ENCODE data around the gene AMER3. TPM values are rescaled to one million over a fixed set of nuclear protein-coding genes. Genes with fewer than 3 reads are reported as not detected.

Gene AMER3
- total RNA-seq, 1 experiment from 2014 or later, result not detected

DNA sequence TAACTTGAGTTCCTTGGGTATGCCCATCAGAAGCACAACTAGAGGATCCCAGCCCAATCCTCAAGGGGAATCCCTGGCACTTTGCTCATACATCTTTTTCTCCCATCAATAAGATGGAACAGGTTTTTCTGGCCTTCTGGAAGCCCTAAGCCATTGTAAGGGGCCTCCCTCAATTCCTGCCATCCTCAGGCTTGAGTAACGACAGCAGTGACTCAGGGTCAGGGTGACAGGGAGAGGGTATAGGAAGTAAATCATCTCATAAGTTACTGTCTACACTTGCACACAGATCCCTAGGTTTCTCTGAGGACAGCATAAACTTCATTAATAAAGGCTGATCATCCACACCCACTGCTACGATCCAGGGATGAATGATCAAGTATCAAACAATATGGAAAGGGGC is 35.0 kb downstream of the AMER3 start:
- Histone ChIP-seq H3K27me3 (replicated peaks; ENCODE audit: insufficient read depth, low read depth, low read length, poor library complexity) (peaks cover 17% of the 10 kb centered on the region), H3K9me3 (ENCODE audit: low read depth, low read length, poor library complexity, severe bottlenecking) (no peaks in the 10 kb centered on the region), H3K4me1 (ENCODE audit: insufficient read depth, low read length, poor library complexity, severe bottlenecking) (no peaks in the 10 kb centered on the region), H3K36me3 (ENCODE audit: insufficient read depth, low read length, poor library complexity, severe bottlenecking) (no peaks in the 10 kb centered on the region), H3K4me3 (ENCODE audit: low read depth, low read length, poor library complexity, severe bottlenecking) (no peak overlapping the region), H3K27ac (ENCODE audit: low read depth, low read length, poor library complexity, severe bottlenecking) (no peak overlapping the region)
- intact Hi-C loops (cut with micrococcal nuclease; ENCODE audit: unreplicated experiment), result no loop called here
- no TSS peak for BruUV-seq (replicated peaks)
- DNase-seq (ENCODE audit: low spot score), result no peak
- CTCF ChIA-PET, result no interaction called here
- POLR2A ChIA-PET (ENCODE audit: low non-redundant PET), result no interaction called here
- TF ChIP-seq EZH2 (IDR thresholded peaks at IDR 0.05; ENCODE audit: borderline replicate concordance, low read depth, low read length, poor library complexity, severe bottlenecking), result no peak
- TF ChIP-seq, protein P1, sequence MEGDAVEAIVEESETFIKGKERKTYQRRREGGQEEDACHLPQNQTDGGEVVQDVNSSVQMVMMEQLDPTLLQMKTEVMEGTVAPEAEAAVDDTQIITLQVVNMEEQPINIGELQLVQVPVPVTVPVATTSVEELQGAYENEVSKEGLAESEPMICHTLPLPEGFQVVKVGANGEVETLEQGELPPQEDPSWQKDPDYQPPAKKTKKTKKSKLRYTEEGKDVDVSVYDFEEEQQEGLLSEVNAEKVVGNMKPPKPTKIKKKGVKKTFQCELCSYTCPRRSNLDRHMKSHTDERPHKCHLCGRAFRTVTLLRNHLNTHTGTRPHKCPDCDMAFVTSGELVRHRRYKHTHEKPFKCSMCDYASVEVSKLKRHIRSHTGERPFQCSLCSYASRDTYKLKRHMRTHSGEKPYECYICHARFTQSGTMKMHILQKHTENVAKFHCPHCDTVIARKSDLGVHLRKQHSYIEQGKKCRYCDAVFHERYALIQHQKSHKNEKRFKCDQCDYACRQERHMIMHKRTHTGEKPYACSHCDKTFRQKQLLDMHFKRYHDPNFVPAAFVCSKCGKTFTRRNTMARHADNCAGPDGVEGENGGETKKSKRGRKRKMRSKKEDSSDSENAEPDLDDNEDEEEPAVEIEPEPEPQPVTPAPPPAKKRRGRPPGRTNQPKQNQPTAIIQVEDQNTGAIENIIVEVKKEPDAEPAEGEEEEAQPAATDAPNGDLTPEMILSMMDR (conservative IDR thresholded peaks at IDR 0.05; ENCODE audit: low read depth, low read length), result no peak

DNA sequence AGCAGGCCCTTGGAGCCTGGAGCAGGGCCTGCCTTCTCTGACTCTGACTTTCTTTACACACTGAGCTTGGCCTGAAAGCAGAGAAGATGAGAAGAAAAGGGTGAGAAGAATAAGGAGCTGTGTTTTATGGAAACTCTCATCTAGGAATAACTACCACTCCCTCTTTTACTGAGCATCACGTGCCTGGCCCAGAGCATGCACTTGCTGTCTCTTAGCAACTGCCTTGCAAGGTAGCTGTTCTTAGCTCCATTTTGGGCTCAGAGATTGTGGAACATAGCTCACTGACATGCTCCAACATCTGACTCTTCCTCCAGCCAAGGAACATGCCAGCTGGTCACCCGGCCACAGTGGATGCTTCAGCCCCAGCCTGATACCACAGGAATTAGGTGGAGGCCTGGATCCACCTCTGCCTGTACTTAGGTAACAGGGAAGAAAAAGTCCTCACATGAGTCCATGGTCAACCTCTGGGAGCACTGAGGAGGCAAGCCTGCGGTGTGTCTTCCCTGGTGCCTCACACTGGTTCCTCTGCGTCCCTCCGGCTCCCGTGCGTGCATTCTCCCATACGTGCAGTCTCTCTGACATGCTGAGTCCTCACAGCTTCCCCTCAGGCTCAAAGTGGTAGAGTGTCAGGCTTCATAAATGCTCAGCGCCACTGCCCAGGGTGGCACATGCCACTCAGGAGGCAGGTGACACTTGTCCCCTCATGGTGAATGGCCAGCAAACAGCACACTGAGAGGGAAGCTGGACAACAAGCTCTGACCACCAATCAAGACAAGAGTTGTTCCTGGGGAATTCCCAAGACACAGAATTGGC is 35.7 kb downstream of the AMER3 start:
- H3K27me3 ChIP-seq (replicated peaks; ENCODE audit: insufficient read depth, low read depth, low read length, poor library complexity), result peaks cover 19% of the 10 kb centered on the region
- no TSS peak for BruUV-seq (replicated peaks)
- H3K9me3 ChIP-seq (ENCODE audit: low read depth, low read length, poor library complexity, severe bottlenecking), result no peaks in the 10 kb centered on the region
- POLR2A ChIA-PET (ENCODE audit: low non-redundant PET), result no interaction called here
- DNase-seq (ENCODE audit: low spot score), result no peak
- intact Hi-C loops (cut with micrococcal nuclease; ENCODE audit: unreplicated experiment), result no loop called here
- H3K4me1 ChIP-seq (ENCODE audit: insufficient read depth, low read length, poor library complexity, severe bottlenecking), result no peaks in the 10 kb centered on the region
- no peak for TF ChIP-seq EZH2 (IDR thresholded peaks at IDR 0.05; ENCODE audit: borderline replicate concordance, low read depth, low read length, poor library complexity, severe bottlenecking)
- TF ChIP-seq, protein P1 (conservative IDR thresholded peaks at IDR 0.05; ENCODE audit: low read depth, low read length), result no peak
- H3K27ac ChIP-seq (ENCODE audit: low read depth, low read length, poor library complexity, severe bottlenecking), result no peak overlapping the region
- CTCF ChIA-PET, result no interaction called here
- no peaks in the 10 kb centered on the region for H3K36me3 ChIP-seq (ENCODE audit: insufficient read depth, low read length, poor library complexity, severe bottlenecking)
- no peak overlapping the region for H3K4me3 ChIP-seq (ENCODE audit: low read depth, low read length, poor library complexity, severe bottlenecking)

DNA sequence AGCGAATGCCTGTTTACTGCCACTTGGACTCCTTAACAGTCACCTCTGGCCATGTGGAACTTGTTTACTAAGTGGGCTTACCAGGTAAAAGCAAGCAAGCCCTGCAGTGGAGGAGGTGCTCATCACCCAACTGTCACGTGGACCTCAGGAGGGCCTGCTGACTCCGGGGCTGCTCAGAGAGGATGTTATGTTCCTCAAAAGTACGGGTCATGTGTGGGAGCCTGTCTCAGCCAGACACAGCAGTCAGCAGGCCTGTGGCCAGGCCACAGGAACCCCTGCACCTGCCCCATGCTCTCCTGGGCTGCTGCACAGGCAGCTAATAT is 36.2 kb downstream of the AMER3 start:
- ChIA-PET POLR2A (ENCODE audit: low non-redundant PET) (no interaction called here), CTCF (no interaction called here)
- TF ChIP-seq, protein P1 (conservative IDR thresholded peaks at IDR 0.05; ENCODE audit: low read depth, low read length), result no peak
- TF ChIP-seq EZH2 (IDR thresholded peaks at IDR 0.05; ENCODE audit: borderline replicate concordance, low read depth, low read length, poor library complexity, severe bottlenecking), result no peak
- no TSS peak for BruUV-seq (replicated peaks)
- H3K27ac ChIP-seq (ENCODE audit: low read depth, low read length, poor library complexity, severe bottlenecking), result no peak overlapping the region
- no peak for DNase-seq (ENCODE audit: low spot score)
- H3K9me3 ChIP-seq (ENCODE audit: low read depth, low read length, poor library complexity, severe bottlenecking), result no peaks in the 10 kb centered on the region
- intact Hi-C loops (cut with micrococcal nuclease; ENCODE audit: unreplicated experiment), result no loop called here
- no peak overlapping the region for H3K4me3 ChIP-seq (ENCODE audit: low read depth, low read length, poor library complexity, severe bottlenecking)
- H3K4me1 ChIP-seq (ENCODE audit: insufficient read depth, low read length, poor library complexity, severe bottlenecking), result no peaks in the 10 kb centered on the region
- H3K27me3 ChIP-seq (replicated peaks; ENCODE audit: insufficient read depth, low read depth, low read length, poor library complexity), result peaks cover 19% of the 10 kb centered on the region
- H3K36me3 ChIP-seq (ENCODE audit: insufficient read depth, low read length, poor library complexity, severe bottlenecking), result no peaks in the 10 kb centered on the region
